IMR-90 (cell line): ENCODE measurements around the gene NTNG2. TPM values are rescaled to one million over a fixed set of nuclear protein-coding genes. Genes with fewer than 3 reads are reported as not detected.

Experiments
- ATAC-seq: fragments of 200-7000 bp; cut with Tn5 transposase; 2 replicates; pipeline ENCODE4 v1.9.1; 2020; ENCODE audit warnings: low read depth, mild to moderate bottlenecking, moderate library complexity
- BruUV-seq: library from RNA; stranded (reverse); fragments of 400-500 nt; replicated peaks from 2 replicates; lab custom pipeline; 2021; lab: Mats Ljungman, UMichigan
- CTCF ChIA-PET: fragments of 300-600 bp; formaldehyde crosslinking; extraction: SDS; loops from one replicate; lab custom pipeline; 2021; ENCODE audit warnings: antibody characterized with exemption; lab: Yijun Ruan, JAX
- POLR2A ChIA-PET: fragments of 300-600 bp; sonication (Branson Sonifier 250); formaldehyde crosslinking; loops from one replicate; lab custom pipeline; 2022; ENCODE audit warnings: antibody characterized with exemption; ENCODE audit not compliant: unreplicated experiment; lab: Charles Lee
- DNase-seq: peaks from one replicate; pipeline ENCODE4 v3.0.0; 2013
- H2AFZ ChIP-seq: replicated peaks from 2 replicates; pipeline ENCODE3; 2013; ENCODE audit warnings: low read length, mild to moderate bottlenecking; ENCODE audit not compliant: poor library complexity
- H2AK5ac ChIP-seq: 2 replicates; pipeline ENCODE4 v1.6.1; 2013; ENCODE audit warnings: low read depth, low read length, inconsistent platforms
- H2AK9ac ChIP-seq: replicated peaks from 2 replicates; pipeline ENCODE3; 2013; ENCODE audit warnings: mild to moderate bottlenecking, low read depth, low read length, moderate library complexity; ENCODE audit not compliant: poor library complexity
- H2BK120ac ChIP-seq: 2 replicates; pipeline ENCODE4 v1.6.1; 2013; ENCODE audit warnings: low read depth, low read length, inconsistent platforms
- H2BK15ac ChIP-seq: 3 replicates; pipeline ENCODE4 v1.6.1; 2013; ENCODE audit warnings: low read depth, low read length, inconsistent platforms
- H2BK20ac ChIP-seq: 2 replicates; pipeline ENCODE4 v1.6.1; 2013; ENCODE audit warnings: low read depth, mild to moderate bottlenecking, inconsistent platforms, low read length, moderate library complexity
- H2BK5ac ChIP-seq: 2 replicates; pipeline ENCODE4 v1.6.1; 2013; ENCODE audit warnings: mild to moderate bottlenecking, low read depth, low read length, inconsistent platforms; ENCODE audit not compliant: poor library complexity, severe bottlenecking
- H3K14ac ChIP-seq: replicated peaks from 2 replicates; pipeline ENCODE4 v1.6.1; 2013; ENCODE audit warnings: low read depth, low read length, inconsistent platforms
- H3K18ac ChIP-seq: 2 replicates; pipeline ENCODE4 v1.6.1; 2013; ENCODE audit warnings: low read depth, low read length, control low read depth
- H3K23ac ChIP-seq: 2 replicates; pipeline ENCODE4 v1.6.1; 2013; ENCODE audit warnings: low read depth, low read length, inconsistent platforms
- H3K27ac ChIP-seq: 2 replicates; pipeline ENCODE4 v1.5.1; 2013; ENCODE audit warnings: mild to moderate bottlenecking, control low read depth, low read length; ENCODE audit not compliant: insufficient read depth
- H3K27me3 ChIP-seq: 2 replicates; pipeline ENCODE4 v1.6.1; 2013; ENCODE audit warnings: low read length; ENCODE audit not compliant: control insufficient read depth, insufficient read depth
- H3K36me3 ChIP-seq: 2 replicates; pipeline ENCODE4 v1.6.1; 2013; ENCODE audit warnings: low read length, mixed read lengths; ENCODE audit not compliant: control insufficient read depth, insufficient read depth
- H3K4ac ChIP-seq: 2 replicates; pipeline ENCODE4 v1.6.1; 2013; ENCODE audit warnings: low read depth, low read length, inconsistent platforms
- H3K4me1 ChIP-seq: 2 replicates; pipeline ENCODE4 v1.6.1; 2013; ENCODE audit warnings: low read length, mixed read lengths; ENCODE audit not compliant: control insufficient read depth, insufficient read depth
- H3K4me2 ChIP-seq: 2 replicates; pipeline ENCODE4 v1.6.1; 2013; ENCODE audit warnings: low read depth, mild to moderate bottlenecking, control low read depth, low read length, moderate library complexity
- H3K4me3 ChIP-seq: 2 replicates; pipeline ENCODE4 v1.5.1; 2013; ENCODE audit warnings: low read depth, mild to moderate bottlenecking, control low read depth, low read length, moderate library complexity; ENCODE audit not compliant: insufficient read depth
- H3K56ac ChIP-seq: 2 replicates; pipeline ENCODE4 v1.6.1; 2013; ENCODE audit warnings: low read length, inconsistent platforms; ENCODE audit not compliant: insufficient read depth; ENCODE audit errors: extremely low read depth
- H3K79me1 ChIP-seq, 2 experiments: 2 replicates each; pipeline ENCODE4 v1.6.1; 2013; ENCODE audit warnings: low read length in 2 of 2, inconsistent platforms in 1 of 2, low read depth in 1 of 2
- H3K9ac ChIP-seq: 2 replicates; pipeline ENCODE4 v1.6.1; 2013; ENCODE audit warnings: low read depth, low read length, control low read depth
- H3K9me1 ChIP-seq: 2 replicates; pipeline ENCODE4 v1.6.1; 2013; ENCODE audit warnings: low read length, inconsistent platforms; ENCODE audit not compliant: insufficient read depth
- H3K9me3 ChIP-seq: 2 replicates; pipeline ENCODE4 v1.6.1; 2013; ENCODE audit warnings: low read length; ENCODE audit not compliant: control insufficient read depth, insufficient read depth
- H4K20me1 ChIP-seq: 2 replicates; pipeline ENCODE4 v1.6.1; 2013; ENCODE audit warnings: low read length, inconsistent platforms; ENCODE audit not compliant: insufficient read depth
- H4K5ac ChIP-seq: 2 replicates; pipeline ENCODE4 v1.6.1; 2013; ENCODE audit warnings: mild to moderate bottlenecking, low read depth, low read length, control low read depth
- H4K8ac ChIP-seq, 2 experiments: 2 replicates each; pipeline ENCODE4 v1.6.1; 2013; ENCODE audit warnings: low read depth in 2 of 2, low read length in 2 of 2, control low read depth in 1 of 2, inconsistent platforms in 1 of 2
- H4K91ac ChIP-seq: 2 replicates; pipeline ENCODE4 v1.6.1; 2013; ENCODE audit warnings: low read depth, low read length, inconsistent platforms; ENCODE audit not compliant: insufficient read depth
- BHLHE40 ChIP-seq: fragments of 150-350 bp; IDR thresholded peaks from 2 replicates; pipeline ENCODE4 v1.6.1; 2016; ENCODE audit warnings: mild to moderate bottlenecking, low read depth, low read length
- FOS ChIP-seq: fragments of 150-350 bp; IDR thresholded peaks from 2 replicates; pipeline ENCODE4 v1.6.1; 2016; ENCODE audit warnings: low read depth, low read length
- MAFK ChIP-seq: IDR thresholded peaks from 2 replicates; pipeline ENCODE4 v1.6.1; 2012; ENCODE audit warnings: low read depth, low read length, improper control_type of control experiment
- MAZ ChIP-seq: IDR thresholded peaks from 2 replicates; pipeline ENCODE4 v1.6.1; 2012; ENCODE audit warnings: low read depth, mild to moderate bottlenecking, low read length, improper control_type of control experiment, moderate library complexity, borderline replicate concordance
- MXI1 ChIP-seq: IDR thresholded peaks from 2 replicates; pipeline ENCODE4 v1.6.1; 2012; ENCODE audit warnings: low read depth, mild to moderate bottlenecking, low read length, moderate library complexity, borderline replicate concordance
- NFE2L2 ChIP-seq: fragments of 150-350 bp; IDR thresholded peaks from 2 replicates; pipeline ENCODE4 v1.6.1; 2016; ENCODE audit warnings: low read depth, mild to moderate bottlenecking, low read length
- RCOR1 ChIP-seq: IDR thresholded peaks from 2 replicates; pipeline ENCODE4 v1.6.1; 2012; ENCODE audit warnings: mild to moderate bottlenecking, low read length, improper control_type of control experiment; ENCODE audit not compliant: insufficient replicate concordance
- WGBS, 2 experiments: methylation state at CpG; one replicate each; pipeline versions ENCODE4 v1.1.5 to v1.1.7; 2013; ENCODE audit warnings: missing lambda C conversion rate in 2 of 2; ENCODE audit not compliant: insufficient read length in 1 of 2; ENCODE audit errors: extremely low coverage in 2 of 2; 5-methylcytosine and 5-hydroxymethylcytosine counted together
- dilution Hi-C: fragments of 300-500 bp; cut with HindIII; formaldehyde crosslinking; loops from one replicate; pipeline ENCODE4 v1.14.3; 2018; ENCODE audit warnings: low sequenced_read_pairs; ENCODE audit not compliant: unreplicated experiment
- in situ Hi-C: fragments of 300-500 bp; cut with MboI; formaldehyde crosslinking; loops from 3 replicates; pipeline ENCODE4 v1.14.3; 2019; ENCODE audit warnings: low sequenced_read_pairs, inconsistent platforms, mixed read lengths
- intact Hi-C: fragments of 100-400 bp; cut with micrococcal nuclease; formaldehyde crosslinking; loops from 2 replicates; pipeline ENCODE4 v1.10.0; 2022
- polyA plus RNA-seq, 3 experiments: library from polyadenylated mRNA; depleted of rRNA; stranded (reverse); fragments of >200 nt; gene quantifications; 2 replicates each; pipeline ENCODE4 v1.2.3, GENCODE V29; 2012; ENCODE audit warnings: low replicate concordance in 1 of 3
- total RNA-seq: library from RNA; depleted of rRNA; stranded (reverse); fragments of >200 nt; gene quantifications from 2 replicates; pipeline ENCODE4 v1.2.3, GENCODE V29; 2012

Gene NTNG2
- total and polyA plus RNA-seq, 2 of the 4 experiments (the other 2 are of a cell fraction): 0.54 to 0.84 TPM

- Histone ChIP-seq H3K23ac (no peak overlapping the region), H3K4me3 (no peak overlapping the region), H2AK9ac (no peak overlapping the region), H3K4ac (no peak overlapping the region), H3K79me1 (no peaks in the 10 kb centered on the region), H4K91ac (no peak overlapping the region), H4K8ac (no peak overlapping the region), H3K56ac (no peak overlapping the region), H3K9ac (no peak overlapping the region), H2AK5ac (no peak overlapping the region), H3K9me1 (no peaks in the 10 kb centered on the region), H2BK20ac (no peak overlapping the region), H3K4me1 (no peaks in the 10 kb centered on the region), H3K14ac (no peak overlapping the region), H4K20me1 (no peaks in the 10 kb centered on the region; the same call in 1 of the 2 replicates), H3K9me3 (no peaks in the 10 kb centered on the region), H2BK15ac (no peak overlapping the region), H2BK5ac (no peak overlapping the region), H2AFZ (no peak overlapping the region), H2BK120ac (no peak overlapping the region), H3K4me2 (no peak overlapping the region), H3K36me3 (no peaks in the 10 kb centered on the region), H4K5ac (no peak overlapping the region), H3K27ac (no peak overlapping the region), H3K27me3 (peaks cover 65% of the 10 kb centered on the region), H3K18ac (no peak overlapping the region)
- TF ChIP-seq BHLHE40: no peak
- TF ChIP-seq RCOR1: no peak
- TF ChIP-seq NFE2L2: no peak
- TF ChIP-seq MAFK: no peak
- TF ChIP-seq FOS: no peak
- TF ChIP-seq MXI1: no peak
- no peak for TF ChIP-seq MAZ
- in situ Hi-C loops (no loop called here), dilution Hi-C loops (no loop called here), intact Hi-C loops (no loop called here)
- ATAC-seq (no peak), DNase-seq (no peak)
- ChIA-PET POLR2A (no interaction called here), CTCF (no interaction called here)
- WGBS, 2 experiments: no CpG with 5 or more reads among the region's 6 CpGs
- BruUV-seq: no TSS peak
Measured at GRCh38 chr9:132221941-132222340, 60.1 kb downstream of the NTNG2 start.
